Measurements from ENCODE around the gene UBE2N.
A peak's percentile ranks its signal among the peaks of the same experiment; 100 is the strongest.
"Not testable (repeated sequence)": the region's sequence is repeated elsewhere in the genome, so short reads cannot be mapped to it uniquely, and the experiment has no call there.

The UBE2N gene

GRCh38 chr12:93403988-93404803 is 37.6 kb downstream of the UBE2N start (continued):
- TF ChIP-seq ZNF221 (tag by site-specific recombination; IDR thresholded peaks at IDR 0.05; ENCODE audit: borderline replicate concordance) (no peak), RBAK (tag by site-specific recombination; IDR thresholded peaks at IDR 0.05) (no peak), ZNF292 (tag by site-specific recombination; IDR thresholded peaks at IDR 0.05; ENCODE audit: borderline replicate concordance, low read depth) (no peak), HOXA7 (CRISPR knock-in tag; IDR thresholded peaks at IDR 0.05; ENCODE audit: borderline replicate concordance) (no peak), ZEB2 (tag by site-specific recombination; IDR thresholded peaks at IDR 0.05) (peak; percentile 53; the same call in 1 of the 2 replicates), ZNF174 (tag by site-specific recombination; IDR thresholded peaks at IDR 0.05) (no peak), ZNF48 (tag by site-specific recombination; IDR thresholded peaks at IDR 0.05) (no peak), ZBTB48 (tag by site-specific recombination; IDR thresholded peaks at IDR 0.05) (no peak), ZNF596 (tag by site-specific recombination; IDR thresholded peaks at IDR 0.05) (no peak), MZF1 (tag by site-specific recombination; IDR thresholded peaks at IDR 0.05; ENCODE audit: borderline replicate concordance) (no peak), ZNF530 (tag by site-specific recombination; IDR thresholded peaks at IDR 0.05; ENCODE audit: low read depth) (no peak), ZNF214 (tag by site-specific recombination; IDR thresholded peaks at IDR 0.05; ENCODE audit: borderline replicate concordance) (no peak), ZNF175 (tag by site-specific recombination; IDR thresholded peaks at IDR 0.05) (no peak), HOXC10 (CRISPR knock-in tag; IDR thresholded peaks at IDR 0.05) (no peak)
- TF ChIP-seq, protein P1, sequence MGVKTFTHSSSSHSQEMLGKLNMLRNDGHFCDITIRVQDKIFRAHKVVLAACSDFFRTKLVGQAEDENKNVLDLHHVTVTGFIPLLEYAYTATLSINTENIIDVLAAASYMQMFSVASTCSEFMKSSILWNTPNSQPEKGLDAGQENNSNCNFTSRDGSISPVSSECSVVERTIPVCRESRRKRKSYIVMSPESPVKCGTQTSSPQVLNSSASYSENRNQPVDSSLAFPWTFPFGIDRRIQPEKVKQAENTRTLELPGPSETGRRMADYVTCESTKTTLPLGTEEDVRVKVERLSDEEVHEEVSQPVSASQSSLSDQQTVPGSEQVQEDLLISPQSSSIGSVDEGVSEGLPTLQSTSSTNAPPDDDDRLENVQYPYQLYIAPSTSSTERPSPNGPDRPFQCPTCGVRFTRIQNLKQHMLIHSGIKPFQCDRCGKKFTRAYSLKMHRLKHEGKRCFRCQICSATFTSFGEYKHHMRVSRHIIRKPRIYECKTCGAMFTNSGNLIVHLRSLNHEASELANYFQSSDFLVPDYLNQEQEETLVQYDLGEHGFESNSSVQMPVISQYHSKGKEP (tag by site-specific recombination; IDR thresholded peaks at IDR 0.05): peak; percentile 77
- TF ChIP-seq, protein P2, sequence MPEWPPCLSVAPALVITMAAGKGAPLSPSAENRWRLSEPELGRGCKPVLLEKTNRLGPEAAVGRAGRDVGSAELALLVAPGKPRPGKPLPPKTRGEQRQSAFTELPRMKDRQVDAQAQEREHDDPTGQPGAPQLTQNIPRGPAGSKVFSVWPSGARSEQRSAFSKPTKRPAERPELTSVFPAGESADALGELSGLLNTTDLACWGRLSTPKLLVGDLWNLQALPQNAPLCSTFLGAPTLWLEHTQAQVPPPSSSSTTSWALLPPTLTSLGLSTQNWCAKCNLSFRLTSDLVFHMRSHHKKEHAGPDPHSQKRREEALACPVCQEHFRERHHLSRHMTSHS (tag by site-specific recombination; IDR thresholded peaks at IDR 0.05): no peak

- H3K4me3 ChIP-seq (ENCODE audit: low read depth, low read length): no peak overlapping the region
- no peaks in the 10 kb centered on the region for H3K9me3 ChIP-seq (ENCODE audit: control insufficient read depth, insufficient read depth, low read depth, low read length)
- peaks cover 12 to 29% of the 10 kb centered on the region in 2 experiments for H3K36me3 ChIP-seq (ENCODE audit: control insufficient read depth in 2 of 2, insufficient read depth in 1 of 2, low read length in 2 of 2)
- no peak overlapping the region for H3K27ac ChIP-seq (ENCODE audit: extremely low read depth, low read depth, low read length)
- ChIA-PET POLR2A (interaction anchor here (0.7 kb wide), 1 partner anchor 21 kb away, joined by 4 read pairs; no protein-coding TSS in a partner anchor), CTCF (interaction anchor here (0.5 to 1.7 kb wide), 4 partner anchors 11 to 416 kb away, joined by 3 to 7 read pairs (median 5); no protein-coding TSS in a partner anchor)
- no peaks in the 10 kb centered on the region for H3K4me1 ChIP-seq (ENCODE audit: control insufficient read depth, insufficient read depth, low read length)
- no peak for TF ChIP-seq ZNF530 (tag by site-specific recombination; IDR thresholded peaks at IDR 0.05; ENCODE audit: low read depth)
- TF ChIP-seq ZNF16 (tag by site-specific recombination; IDR thresholded peaks at IDR 0.05; ENCODE audit: low read depth): no peak
- TF ChIP-seq, protein P3, sequence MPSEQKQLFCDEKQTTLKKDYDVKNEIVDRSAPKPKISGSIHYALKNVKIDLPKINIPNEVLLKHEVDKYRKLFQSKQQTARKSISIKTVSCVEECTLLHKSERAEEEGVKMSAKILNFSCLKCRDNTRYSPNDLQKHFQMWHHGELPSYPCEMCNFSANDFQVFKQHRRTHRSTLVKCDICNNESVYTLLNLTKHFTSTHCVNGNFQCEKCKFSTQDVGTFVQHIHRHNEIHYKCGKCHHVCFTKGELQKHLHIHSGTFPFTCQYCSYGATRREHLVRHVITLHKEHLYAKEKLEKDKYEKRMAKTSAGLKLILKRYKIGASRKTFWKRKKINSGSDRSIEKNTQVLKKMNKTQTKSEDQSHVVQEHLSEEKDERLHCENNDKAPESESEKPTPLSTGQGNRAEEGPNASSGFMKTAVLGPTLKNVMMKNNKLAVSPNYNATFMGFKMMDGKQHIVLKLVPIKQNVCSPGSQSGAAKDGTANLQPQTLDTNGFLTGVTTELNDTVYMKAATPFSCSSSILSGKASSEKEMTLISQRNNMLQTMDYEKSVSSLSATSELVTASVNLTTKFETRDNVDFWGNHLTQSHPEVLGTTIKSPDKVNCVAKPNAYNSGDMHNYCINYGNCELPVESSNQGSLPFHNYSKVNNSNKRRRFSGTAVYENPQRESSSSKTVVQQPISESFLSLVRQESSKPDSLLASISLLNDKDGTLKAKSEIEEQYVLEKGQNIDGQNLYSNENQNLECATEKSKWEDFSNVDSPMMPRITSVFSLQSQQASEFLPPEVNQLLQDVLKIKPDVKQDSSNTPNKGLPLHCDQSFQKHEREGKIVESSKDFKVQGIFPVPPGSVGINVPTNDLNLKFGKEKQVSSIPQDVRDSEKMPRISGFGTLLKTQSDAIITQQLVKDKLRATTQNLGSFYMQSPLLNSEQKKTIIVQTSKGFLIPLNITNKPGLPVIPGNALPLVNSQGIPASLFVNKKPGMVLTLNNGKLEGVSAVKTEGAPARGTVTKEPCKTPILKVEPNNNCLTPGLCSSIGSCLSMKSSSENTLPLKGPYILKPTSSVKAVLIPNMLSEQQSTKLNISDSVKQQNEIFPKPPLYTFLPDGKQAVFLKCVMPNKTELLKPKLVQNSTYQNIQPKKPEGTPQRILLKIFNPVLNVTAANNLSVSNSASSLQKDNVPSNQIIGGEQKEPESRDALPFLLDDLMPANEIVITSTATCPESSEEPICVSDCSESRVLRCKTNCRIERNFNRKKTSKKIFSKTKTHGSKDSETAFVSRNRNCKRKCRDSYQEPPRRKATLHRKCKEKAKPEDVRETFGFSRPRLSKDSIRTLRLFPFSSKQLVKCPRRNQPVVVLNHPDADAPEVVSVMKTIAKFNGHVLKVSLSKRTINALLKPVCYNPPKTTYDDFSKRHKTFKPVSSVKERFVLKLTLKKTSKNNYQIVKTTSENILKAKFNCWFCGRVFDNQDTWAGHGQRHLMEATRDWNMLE (tag by site-specific recombination; conservative IDR thresholded peaks at IDR 0.05; ENCODE audit: low read depth): no peak
- TF ChIP-seq BCL11B (tag by site-specific recombination; IDR thresholded peaks at IDR 0.05; ENCODE audit: low read depth): no peak
- peak; percentile 86 for TF ChIP-seq ZNF121 (tag by site-specific recombination; IDR thresholded peaks at IDR 0.05)
Measured at GRCh38 chr12:93402333-93403311, 39.1 kb downstream of the UBE2N start.

- H3K36me3 ChIP-seq (ENCODE audit: control insufficient read depth in 2 of 2, insufficient read depth in 1 of 2, low read length in 2 of 2): peaks cover 35 to 40% of the 10 kb centered on the region in 2 experiments
- H3K9me3 ChIP-seq (ENCODE audit: control insufficient read depth, insufficient read depth, low read depth, low read length); H3K27ac ChIP-seq (ENCODE audit: extremely low read depth, low read depth, low read length); H3K4me3 ChIP-seq (ENCODE audit: low read depth, low read length); POLR2A ChIA-PET; H3K4me1 ChIP-seq (ENCODE audit: control insufficient read depth, insufficient read depth, low read length): not testable (repeated sequence)
- CTCF ChIA-PET: interaction anchor here (4.3 kb wide), 1 partner anchor 412 kb away, joined by 71 read pairs; no protein-coding TSS in a partner anchor
Measured at GRCh38 chr12:93399183-93399863, 42.4 kb downstream of the UBE2N start.

Measured in HEK293 (cell line).